GM21381 (cell line): ENCODE results near the gene FOXF1.

Experiments
- ATAC-seq: cut with Tn5 transposase; IDR thresholded peaks from one replicate; pipeline ENCODE4 v1.9.1; 2021; ENCODE audit warnings: mild to moderate bottlenecking, moderate library complexity; ENCODE audit not compliant: unreplicated experiment

FOXF1 gene

GRCh38 chr16:86531641-86532525 lies 21.6 kb downstream of the FOXF1 start:
- ATAC-seq, result no peak

DNA sequence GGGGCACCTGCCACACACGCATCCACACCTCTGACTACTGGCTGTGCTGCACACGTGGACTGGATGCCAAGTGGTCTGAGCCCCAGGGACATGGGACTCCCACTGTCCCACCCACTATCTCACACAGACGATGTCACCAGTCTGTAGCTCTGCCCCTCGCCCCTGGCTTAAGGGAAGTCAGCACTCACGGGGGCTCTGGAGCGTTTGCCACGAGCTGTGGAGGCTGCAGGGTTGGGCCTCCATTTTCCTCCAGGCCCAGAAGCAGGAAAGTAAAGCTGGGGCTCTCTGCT lies 22.1 kb downstream of the FOXF1 start:
- no peak for ATAC-seq

- ATAC-seq, result no peak
Observed at GRCh38 chr16:86533076-86533475, 22.7 kb downstream of the FOXF1 start.

DNA sequence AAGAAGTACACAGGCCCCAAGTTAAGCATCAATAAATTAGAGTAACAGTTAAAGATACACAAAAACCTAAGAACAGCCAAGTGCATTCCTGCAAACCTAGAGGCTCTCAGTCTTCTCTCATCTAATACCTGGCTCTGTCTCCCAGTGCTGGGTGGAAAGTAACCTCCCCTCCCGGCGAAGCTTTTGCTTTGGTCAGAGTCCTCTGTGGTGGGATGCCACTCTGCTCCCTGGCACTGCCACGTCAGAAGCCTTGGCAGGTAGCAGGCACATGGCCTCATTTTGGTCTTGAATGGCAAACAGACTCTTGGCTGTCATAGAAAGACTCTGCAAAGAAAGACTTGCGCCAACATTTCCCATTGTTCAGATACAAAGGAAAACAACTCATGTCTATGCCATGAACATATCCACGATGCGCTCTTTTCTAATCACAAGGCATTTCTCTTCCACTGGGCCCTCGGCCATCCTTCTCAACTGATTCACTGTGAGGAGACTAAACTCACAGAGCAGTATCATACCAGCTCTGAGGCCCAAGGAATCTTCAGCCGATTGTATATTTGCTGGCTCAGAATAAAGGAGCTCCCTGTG lies 23.5 kb downstream of the FOXF1 start:
- ATAC-seq, result no peak

DNA sequence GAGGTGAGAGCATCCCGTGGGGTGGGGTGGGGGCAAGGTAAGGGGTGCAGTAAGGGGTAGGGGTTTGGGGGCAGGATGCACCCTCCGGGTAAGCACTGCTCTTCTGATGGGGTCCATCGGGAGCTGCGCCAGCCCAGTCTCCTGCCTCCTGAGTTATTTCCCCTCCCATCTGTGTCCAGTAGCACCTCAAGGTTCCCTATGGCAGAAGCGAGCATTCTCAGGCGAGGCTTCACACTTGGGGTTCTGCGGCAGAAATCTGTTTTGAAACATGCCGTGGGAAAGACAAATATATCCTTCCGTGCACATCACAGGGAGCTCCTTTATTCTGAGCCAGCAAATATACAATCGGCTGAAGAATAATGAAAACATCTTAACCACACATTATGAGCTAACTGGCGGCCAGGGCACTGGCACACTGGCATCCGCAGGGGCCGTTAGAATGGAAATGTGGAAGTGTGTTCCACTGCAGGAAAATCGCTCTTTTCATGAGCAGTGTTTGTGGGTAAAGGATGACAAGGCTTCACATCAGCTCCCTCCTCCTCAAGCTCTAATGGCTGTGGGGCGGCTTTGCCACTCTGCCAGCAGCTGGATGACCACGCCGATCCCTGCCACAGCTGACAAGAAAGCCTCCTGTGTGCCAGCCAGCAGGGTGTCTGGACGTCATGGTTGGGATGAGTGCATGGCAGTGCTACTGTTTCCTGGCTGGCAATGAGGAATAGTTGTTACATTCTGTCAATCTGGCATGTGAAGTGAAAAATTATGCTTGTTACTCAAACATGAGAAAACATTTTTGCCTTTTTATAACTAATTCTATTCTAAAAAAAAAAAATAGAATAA lies 24.7 kb downstream of the FOXF1 start:
- no peak for ATAC-seq

GRCh38 chr16:86536621-86537020 lies 26.3 kb downstream of the FOXF1 start:
- no peak for ATAC-seq

DNA sequence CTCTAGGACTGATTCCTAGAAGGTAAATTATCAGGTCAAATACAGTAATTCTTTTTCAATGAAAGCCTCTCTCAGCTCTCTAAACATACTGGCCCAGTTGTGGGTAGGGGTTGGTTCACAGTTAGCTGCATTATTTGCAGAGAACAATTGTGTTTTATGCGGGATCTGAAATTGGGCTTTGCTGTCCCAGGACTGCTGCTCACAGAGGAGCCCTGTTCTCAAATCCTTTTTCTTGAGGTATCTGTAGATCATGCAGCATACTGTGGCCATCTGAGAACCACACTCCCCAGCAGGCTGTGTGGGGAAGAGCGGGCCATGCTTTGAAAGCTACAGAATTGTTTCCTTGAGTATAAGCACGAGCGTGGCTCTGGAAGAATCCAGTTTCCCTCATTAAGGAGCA lies 27.2 kb downstream of the FOXF1 start:
- ATAC-seq, result no peak

- ATAC-seq, result no peak
Observed at GRCh38 chr16:86538196-86538780, 28.0 kb downstream of the FOXF1 start.

DNA sequence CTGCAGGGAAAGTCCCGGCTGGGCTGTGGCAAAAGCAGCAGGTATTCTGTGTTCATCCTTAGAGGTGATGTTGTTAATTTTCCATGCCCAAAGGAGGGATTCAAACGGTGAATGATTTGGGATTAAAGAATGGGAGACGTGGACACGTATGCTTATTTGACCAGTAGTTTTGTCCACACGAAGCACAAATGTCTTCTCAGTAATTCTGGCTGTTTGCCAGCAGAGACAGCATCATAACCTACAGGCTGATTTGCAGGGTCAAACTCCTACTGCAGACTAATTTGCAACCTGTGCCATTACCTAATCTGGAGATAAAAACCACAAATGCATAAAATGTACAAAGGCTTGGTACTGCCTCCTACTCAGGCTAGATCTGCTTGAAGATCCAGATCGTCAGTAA lies 30.6 kb downstream of the FOXF1 start:
- ATAC-seq, result no peak

- ATAC-seq, result no peak
Observed at GRCh38 chr16:86541560-86541959, 31.2 kb downstream of the FOXF1 start.

GRCh38 chr16:86542756-86543750 lies 32.7 kb downstream of the FOXF1 start:
- ATAC-seq, result no peak

DNA sequence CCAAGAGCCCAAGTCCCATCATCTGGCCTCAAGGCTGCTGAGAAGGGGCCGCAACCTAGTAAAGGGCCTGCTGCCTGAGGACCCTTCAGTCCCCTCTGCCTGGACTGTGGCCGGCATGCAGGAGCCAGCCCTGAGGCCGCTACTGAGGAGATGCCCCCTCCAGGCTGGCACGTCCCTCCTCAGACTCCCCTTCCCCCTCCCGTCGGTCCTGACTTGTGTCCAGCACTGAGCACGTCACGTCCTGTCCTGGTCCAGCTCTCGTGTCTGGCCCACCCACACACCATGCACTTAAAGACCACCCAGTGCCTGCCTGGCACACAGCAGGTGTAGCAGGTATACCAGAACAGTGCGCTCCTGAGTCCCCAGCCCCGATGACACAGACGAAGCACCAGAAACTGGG lies 35.2 kb downstream of the FOXF1 start:
- no peak for ATAC-seq

- no peak for ATAC-seq
Observed at GRCh38 chr16:86545954-86546637, 35.8 kb downstream of the FOXF1 start.

DNA sequence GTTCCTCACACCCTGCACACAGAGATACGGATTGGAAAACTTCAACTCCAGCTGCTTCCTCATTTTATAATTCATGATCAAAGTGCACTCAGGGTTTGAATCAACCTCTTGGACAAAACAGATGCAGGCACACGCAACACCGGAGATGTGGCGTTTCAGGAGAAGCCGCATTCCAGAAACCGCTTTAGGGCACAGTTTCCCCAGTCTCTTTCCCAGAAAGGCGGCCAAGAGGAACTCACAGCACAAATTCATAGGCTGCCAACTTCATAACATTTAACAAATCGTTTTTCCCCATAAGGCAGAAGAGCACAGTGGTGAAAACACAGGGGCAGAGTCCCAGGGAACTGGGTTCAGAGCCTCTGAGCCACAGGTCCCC lies 36.3 kb downstream of the FOXF1 start:
- ATAC-seq, result no peak

DNA sequence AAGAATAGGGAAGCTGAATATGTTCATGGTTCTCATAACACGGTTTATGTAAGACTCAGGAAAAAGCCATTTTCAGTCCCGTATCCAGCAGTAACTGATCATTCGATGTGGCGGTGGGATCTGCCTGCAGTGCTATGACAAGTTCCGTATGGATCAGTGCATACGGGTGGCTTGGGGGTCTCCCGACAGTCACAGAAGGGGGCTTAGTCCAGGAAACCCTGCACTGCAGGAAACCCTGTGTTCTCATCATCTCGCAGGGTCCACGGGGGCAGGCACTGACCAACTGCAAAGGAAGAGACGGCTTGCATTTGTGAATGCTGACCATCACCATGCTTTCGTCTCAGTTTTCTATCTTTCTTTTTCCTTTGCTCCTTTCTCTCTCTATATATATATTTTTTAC lies 37.0 kb downstream of the FOXF1 start:
- no peak for ATAC-seq

DNA sequence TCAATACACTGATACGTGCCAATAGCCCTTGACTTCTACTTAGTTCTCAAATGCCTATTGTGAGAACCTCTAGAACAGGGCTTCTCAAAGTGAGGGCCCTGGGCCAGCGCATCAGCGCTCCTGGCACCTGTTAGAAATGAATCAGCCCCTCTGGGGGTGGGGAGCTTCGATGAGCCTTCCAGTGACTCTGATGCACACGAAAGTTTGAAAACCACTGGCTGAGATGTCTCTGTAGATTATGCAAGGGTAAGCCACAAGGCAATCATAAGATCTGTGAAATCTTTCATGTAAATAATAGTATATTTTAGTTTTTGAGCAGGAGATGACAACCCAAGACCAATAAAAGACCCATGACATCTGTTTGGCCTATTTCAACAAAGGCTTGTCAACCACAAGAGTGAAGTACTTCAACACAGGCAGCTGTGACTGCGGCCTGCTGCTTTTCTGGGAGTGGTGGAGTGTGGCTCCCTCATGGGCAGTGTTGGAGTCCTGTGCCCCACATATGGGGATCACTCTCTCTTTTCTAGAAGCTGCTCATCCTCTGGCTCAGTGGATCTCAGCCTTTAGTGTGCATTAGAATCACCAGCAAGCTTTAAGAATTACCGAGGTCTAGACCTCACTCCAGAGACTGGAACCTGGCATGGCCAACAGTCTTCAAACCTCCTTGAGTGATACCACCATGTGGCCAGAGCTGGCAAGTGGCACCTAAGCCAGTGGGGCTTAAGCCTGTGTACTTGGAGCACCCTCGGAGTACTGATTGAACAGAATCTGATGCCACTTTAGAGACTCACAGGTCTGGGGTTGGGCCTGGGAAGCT lies 39.0 kb downstream of the FOXF1 start:
- no peak for ATAC-seq

DNA sequence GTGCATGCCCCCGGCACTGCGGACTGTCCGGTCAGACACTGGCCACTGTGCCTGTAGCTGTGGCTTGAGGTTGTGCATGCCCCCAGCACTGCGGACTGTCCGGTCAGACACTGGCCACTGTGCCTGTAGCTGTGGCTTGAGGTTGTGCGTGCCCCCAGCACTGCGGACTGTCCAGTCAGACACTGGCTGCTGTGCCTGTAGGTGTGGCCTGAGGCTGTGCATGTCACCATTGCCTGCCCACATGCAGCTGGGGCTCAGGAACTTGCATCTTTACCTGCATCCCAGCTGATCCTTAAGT lies 39.5 kb downstream of the FOXF1 start:
- ATAC-seq, result no peak

GRCh38 chr16:86550281-86550680 lies 40.0 kb downstream of the FOXF1 start:
- no peak for ATAC-seq

- ATAC-seq, result no peak
Observed at GRCh38 chr16:86553356-86553755, 43.0 kb downstream of the FOXF1 start.
